Measurements from ENCODE around the gene COL6A5. TPM values are rescaled to one million over a fixed set of nuclear protein-coding genes. Genes with fewer than 3 reads are reported as not detected.

The COL6A5 gene
- polyA plus RNA-seq, 3 donors = not detected

DNA sequence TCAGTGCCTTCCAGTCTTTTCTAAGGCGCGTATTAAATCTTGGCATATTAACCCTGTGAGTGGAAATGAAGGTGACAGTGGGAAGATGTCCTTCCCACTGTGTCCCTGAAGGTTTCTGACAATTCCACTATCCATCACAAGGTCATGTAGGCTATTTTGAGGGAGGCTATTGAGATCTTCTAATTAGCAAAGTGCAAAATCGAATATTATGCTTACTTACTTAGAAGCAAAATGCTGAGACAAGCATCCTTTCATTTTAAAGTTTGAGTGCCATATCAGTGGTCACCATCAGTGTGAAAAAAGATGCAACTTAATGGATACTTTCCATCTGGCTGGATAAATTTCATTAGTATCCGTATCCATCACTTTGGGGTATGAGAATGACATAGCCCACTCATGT, 77.6 kb downstream of the COL6A5 start:
- WGBS (ENCODE audit: insufficient coverage) = no CpG with 5 or more reads among the region's 4 CpGs
- TF ChIP-seq, protein P1, sequence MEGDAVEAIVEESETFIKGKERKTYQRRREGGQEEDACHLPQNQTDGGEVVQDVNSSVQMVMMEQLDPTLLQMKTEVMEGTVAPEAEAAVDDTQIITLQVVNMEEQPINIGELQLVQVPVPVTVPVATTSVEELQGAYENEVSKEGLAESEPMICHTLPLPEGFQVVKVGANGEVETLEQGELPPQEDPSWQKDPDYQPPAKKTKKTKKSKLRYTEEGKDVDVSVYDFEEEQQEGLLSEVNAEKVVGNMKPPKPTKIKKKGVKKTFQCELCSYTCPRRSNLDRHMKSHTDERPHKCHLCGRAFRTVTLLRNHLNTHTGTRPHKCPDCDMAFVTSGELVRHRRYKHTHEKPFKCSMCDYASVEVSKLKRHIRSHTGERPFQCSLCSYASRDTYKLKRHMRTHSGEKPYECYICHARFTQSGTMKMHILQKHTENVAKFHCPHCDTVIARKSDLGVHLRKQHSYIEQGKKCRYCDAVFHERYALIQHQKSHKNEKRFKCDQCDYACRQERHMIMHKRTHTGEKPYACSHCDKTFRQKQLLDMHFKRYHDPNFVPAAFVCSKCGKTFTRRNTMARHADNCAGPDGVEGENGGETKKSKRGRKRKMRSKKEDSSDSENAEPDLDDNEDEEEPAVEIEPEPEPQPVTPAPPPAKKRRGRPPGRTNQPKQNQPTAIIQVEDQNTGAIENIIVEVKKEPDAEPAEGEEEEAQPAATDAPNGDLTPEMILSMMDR (IDR thresholded peaks at IDR 0.05) = no peak
- H3K9me3 Mint-ChIP-seq = peaks cover 0 to 5% (median 0%) of the 10 kb centered on the region in 7 donors
- intact Hi-C loops (cut with micrococcal nuclease) = no loop called here
- H3K27me3 Mint-ChIP-seq (ENCODE audit: low read depth in 3 of 3) = peaks cover 3 to 7% (median 4%) of the 10 kb centered on the region in 3 donors
- H3K4me3 Mint-ChIP-seq = no peak overlapping the region
- H3K27ac Mint-ChIP-seq = no peak overlapping the region
- Histone ChIP-seq H3K79me2 (ENCODE audit: insufficient read depth, low read length) (no peaks in the 10 kb centered on the region), H3K27ac (ENCODE audit: low read depth in 1 of 2, low read length in 2 of 2) (no peak overlapping the region), H3K4me2 (replicated peaks; ENCODE audit: extremely low read depth, low read length, poor library complexity, severe bottlenecking) (no peak overlapping the region), H4K20me1 (ENCODE audit: insufficient read depth, low read length) (no peaks in the 10 kb centered on the region), H2AFZ (ENCODE audit: insufficient read depth, low read depth, low read length, poor library complexity, severe bottlenecking) (no peak overlapping the region), H3K9ac (ENCODE audit: insufficient read depth, low read length, poor library complexity, severe bottlenecking) (no peak overlapping the region), H3K4me3 (replicated peaks in 1 of 3; ENCODE audit: low read depth in 2 of 3, low read length in 3 of 3) (no peak overlapping the region), H3K36me3 (replicated peaks in 1 of 2; ENCODE audit: control insufficient read depth in 1 of 2, insufficient read depth in 2 of 2, low read length in 2 of 2) (no peaks in the 10 kb centered on the region), H3K9me3 (replicated peaks in 1 of 2; ENCODE audit: control insufficient read depth in 1 of 2, insufficient read depth in 1 of 2, low read length in 2 of 2) (no peaks in the 10 kb centered on the region), H3K27me3 (ENCODE audit: control insufficient read depth in 2 of 2, insufficient read depth in 2 of 2, low read length in 2 of 2) (no peaks in the 10 kb centered on the region), H3K4me1 (ENCODE audit: control insufficient read depth in 1 of 2, insufficient read depth in 2 of 2, low read length in 2 of 2) (no peaks in the 10 kb centered on the region)
- no peaks in the 10 kb centered on the region for H3K36me3 Mint-ChIP-seq
- no peak for DNase-seq
- H3K4me1 Mint-ChIP-seq = no peaks in the 10 kb centered on the region

GRCh38 chr3:130424837-130425236, 79.4 kb downstream of the COL6A5 start:
- peaks cover 1 to 5% (median 3%) of the 10 kb centered on the region in 3 donors for H3K27me3 Mint-ChIP-seq (ENCODE audit: low read depth in 3 of 3)
- DNase-seq = no peak
- no CpG with 5 or more reads among the region's 5 CpGs for WGBS (ENCODE audit: insufficient coverage)
- H3K4me1 ChIP-seq (ENCODE audit: control insufficient read depth in 1 of 2, insufficient read depth in 2 of 2, low read length in 2 of 2) = no peaks in the 10 kb centered on the region
- H3K9me3 Mint-ChIP-seq = peaks cover 0 to 2% (median 0%) of the 10 kb centered on the region in 7 donors
- no peak overlapping the region for H2AFZ ChIP-seq (ENCODE audit: insufficient read depth, low read depth, low read length, poor library complexity, severe bottlenecking)
- no peak overlapping the region for H3K4me2 ChIP-seq (replicated peaks; ENCODE audit: extremely low read depth, low read length, poor library complexity, severe bottlenecking)
- no peaks in the 10 kb centered on the region for H3K4me1 Mint-ChIP-seq
- H3K9me3 ChIP-seq (replicated peaks in 1 of 2; ENCODE audit: control insufficient read depth in 1 of 2, insufficient read depth in 1 of 2, low read length in 2 of 2) = no peaks in the 10 kb centered on the region
- no peaks in the 10 kb centered on the region for H3K36me3 Mint-ChIP-seq
- H3K27me3 ChIP-seq (ENCODE audit: control insufficient read depth in 2 of 2, insufficient read depth in 2 of 2, low read length in 2 of 2) = no peaks in the 10 kb centered on the region
- no peak overlapping the region for H3K4me3 ChIP-seq (replicated peaks in 1 of 3; ENCODE audit: low read depth in 2 of 3, low read length in 3 of 3)
- TF ChIP-seq, protein P1 (IDR thresholded peaks at IDR 0.05) = no peak
- no peaks in the 10 kb centered on the region for H3K36me3 ChIP-seq (replicated peaks in 1 of 2; ENCODE audit: control insufficient read depth in 1 of 2, insufficient read depth in 2 of 2, low read length in 2 of 2)
- intact Hi-C loops (cut with micrococcal nuclease) = no loop called here
- no peak overlapping the region for H3K4me3 Mint-ChIP-seq
- H3K27ac ChIP-seq (ENCODE audit: low read depth in 1 of 2, low read length in 2 of 2) = no peak overlapping the region
- H4K20me1 ChIP-seq (ENCODE audit: insufficient read depth, low read length) = no peaks in the 10 kb centered on the region
- H3K9ac ChIP-seq (ENCODE audit: insufficient read depth, low read length, poor library complexity, severe bottlenecking) = no peak overlapping the region
- no peaks in the 10 kb centered on the region for H3K79me2 ChIP-seq (ENCODE audit: insufficient read depth, low read length)
- no peak overlapping the region for H3K27ac Mint-ChIP-seq

Measured in CD14-positive monocyte (primary cell).